PC-9 (cell line): ENCODE results near the gene MKKS. TPM values are rescaled to one million over a fixed set of nuclear protein-coding genes. Genes with fewer than 3 reads are reported as not detected.

ENCODE experiments used
- BruUV-seq: library from RNA; stranded (reverse); fragments of 400-500 nt; replicated peaks from 2 replicates; lab custom pipeline; 2021; lab: Mats Ljungman, UMichigan
- CTCF ChIA-PET: fragments of 300-600 bp; sonication (Branson Sonifier 250); formaldehyde crosslinking; loops from one replicate; lab custom pipeline; 2022; ENCODE audit warnings: antibody characterized with exemption; lab: Charles Lee
- POLR2A ChIA-PET: fragments of 300-600 bp; sonication (Branson Sonifier 250); formaldehyde crosslinking; loops from one replicate; lab custom pipeline; 2022; ENCODE audit warnings: antibody characterized with exemption; ENCODE audit not compliant: unreplicated experiment; lab: Charles Lee
- DNase-seq, 2 experiments: peaks; one replicate each; pipeline versions ENCODE4 v3.0.0 to v3.0.0-alpha.2; 2015 to 2022; ENCODE audit warnings: mixed read lengths in 1 of 2
- H2AFZ ChIP-seq: fragments of 200-600 bp; sonication (generic); 2 replicates; pipeline ENCODE4 v1.8.1; 2017; ENCODE audit warnings: antibody characterized with exemption
- H3F3A ChIP-seq: fragments of 200-600 bp; sonication (generic); 2 replicates; pipeline ENCODE4 v1.8.1; 2017; ENCODE audit warnings: antibody characterized with exemption, mild to moderate bottlenecking, low read depth; ENCODE audit not compliant: insufficient read depth
- H3K27ac ChIP-seq: fragments of 200-600 bp; sonication (generic); 2 replicates; pipeline ENCODE4 v1.6.1; 2016; ENCODE audit warnings: mixed run types
- H3K27me3 ChIP-seq: fragments of 200-600 bp; sonication (generic); 2 replicates; pipeline ENCODE4 v1.6.1; 2016; ENCODE audit warnings: low read depth, mixed run types; ENCODE audit not compliant: insufficient read depth
- H3K36me3 ChIP-seq: fragments of 200-600 bp; sonication (generic); 2 replicates; pipeline ENCODE4 v1.6.1; 2016; ENCODE audit warnings: low read depth, mixed run types
- H3K4me1 ChIP-seq: fragments of 200-600 bp; sonication (generic); replicated peaks from 2 replicates; pipeline ENCODE4 v1.6.1; 2016; ENCODE audit warnings: mixed run types; ENCODE audit not compliant: insufficient read depth
- H3K4me2 ChIP-seq: fragments of 200-600 bp; sonication (generic); 2 replicates; pipeline ENCODE4 v1.6.1; 2017; ENCODE audit warnings: mixed run types
- H3K4me3 ChIP-seq: fragments of 200-600 bp; sonication (generic); 2 replicates; pipeline ENCODE4 v1.6.1; 2016; ENCODE audit warnings: mixed run types
- H3K79me2 ChIP-seq: fragments of 200-600 bp; sonication (generic); 2 replicates; pipeline ENCODE4 v1.6.1; 2017; ENCODE audit warnings: low read depth, mixed run types
- H3K9me2 ChIP-seq: fragments of 200-600 bp; sonication (generic); 2 replicates; pipeline ENCODE4 v1.8.1; 2017; ENCODE audit warnings: mild to moderate bottlenecking; ENCODE audit not compliant: insufficient read depth
- H3K9me3 ChIP-seq: fragments of 200-600 bp; sonication (generic); 2 replicates; pipeline ENCODE4 v1.8.1; 2016; ENCODE audit warnings: low read depth; ENCODE audit not compliant: insufficient read depth
- H4K20me1 ChIP-seq: fragments of 200-600 bp; sonication (generic); 2 replicates; pipeline ENCODE4 v1.8.1; 2017; ENCODE audit not compliant: insufficient read depth
- CTCF ChIP-seq: fragments of 200-600 bp; sonication (generic); conservative IDR thresholded peaks from 2 replicates; pipeline ENCODE4 v1.6.1; 2017; ENCODE audit warnings: mixed run types, antibody characterized with exemption, mild to moderate bottlenecking, moderate library complexity
- EZH2 ChIP-seq: fragments of 200-600 bp; sonication (generic); IDR thresholded peaks from 2 replicates; pipeline ENCODE4 v1.8.0; 2017; ENCODE audit warnings: antibody characterized with exemption, low read depth
- intact Hi-C: fragments of 100-400 bp; cut with micrococcal nuclease; formaldehyde crosslinking; loops from one replicate; pipeline ENCODE4 v1.10.0; 2022; ENCODE audit not compliant: unreplicated experiment
- total RNA-seq: library from RNA; stranded (reverse); gene quantifications from 2 replicates; pipeline ENCODE4 v1.2.3, GENCODE V29; 2021

The MKKS gene
- total RNA-seq, 1 experiment from 2014 or later, result 15.2 TPM

- no peaks in the 10 kb centered on the region; the same call in 1 of the 2 replicates for H3F3A ChIP-seq
- no peaks in the 10 kb centered on the region for H3K27me3 ChIP-seq
- no peaks in the 10 kb centered on the region for H3K79me2 ChIP-seq
- no peak for DNase-seq
- CTCF ChIA-PET, result no interaction called here
- no peaks in the 10 kb centered on the region for H3K9me2 ChIP-seq
- POLR2A ChIA-PET, result no interaction called here
- no peaks in the 10 kb centered on the region for H3K36me3 ChIP-seq
- no peaks in the 10 kb centered on the region for H4K20me1 ChIP-seq
- BruUV-seq, result no TSS peak
- H3K4me1 ChIP-seq, result peaks cover 17% of the 10 kb centered on the region
- no peak for TF ChIP-seq EZH2
- TF ChIP-seq CTCF, result no peak
- H3K27ac ChIP-seq, result no peak overlapping the region
- H3K4me3 ChIP-seq, result no peak overlapping the region
- H2AFZ ChIP-seq, result no peak overlapping the region
- intact Hi-C loops, result no loop called here
- no peaks in the 10 kb centered on the region for H3K9me3 ChIP-seq
- H3K4me2 ChIP-seq, result no peak overlapping the region
Observed at GRCh38 chr20:10367693-10367942, 66.4 kb downstream of the MKKS start.

GRCh38 chr20:10366898-10367692, 66.9 kb downstream of the MKKS start:
- Histone ChIP-seq H3K4me2 (no peak overlapping the region), H3K4me3 (no peak overlapping the region), H3K36me3 (no peaks in the 10 kb centered on the region), H4K20me1 (no peaks in the 10 kb centered on the region), H3K27ac (no peak overlapping the region), H3K27me3 (no peaks in the 10 kb centered on the region), H3K9me3 (no peaks in the 10 kb centered on the region), H3F3A (no peaks in the 10 kb centered on the region; the same call in 1 of the 2 replicates), H3K9me2 (no peaks in the 10 kb centered on the region), H2AFZ (no peak overlapping the region), H3K4me1 (peaks cover 17% of the 10 kb centered on the region), H3K79me2 (no peaks in the 10 kb centered on the region)
- intact Hi-C loops, result no loop called here
- TF ChIP-seq EZH2 (no peak), CTCF (no peak)
- ChIA-PET POLR2A (interaction anchor here (0.5 kb wide), 1 partner anchor 107 kb away, joined by 3 read pairs; no protein-coding TSS in a partner anchor), CTCF (no interaction called here)
- DNase-seq, result no peak
- no TSS peak for BruUV-seq

GRCh38 chr20:10362674-10363073, 71.3 kb downstream of the MKKS start:
- no peak overlapping the region for H3K27ac ChIP-seq
- no peaks in the 10 kb centered on the region for H3K36me3 ChIP-seq
- H3K4me2 ChIP-seq, result no peak overlapping the region
- no TSS peak for BruUV-seq
- CTCF ChIA-PET, result no interaction called here
- TF ChIP-seq EZH2 (no peak), CTCF (no peak)
- no peaks in the 10 kb centered on the region for H3K4me1 ChIP-seq
- no peak overlapping the region for H3K4me3 ChIP-seq
- H3K9me3 ChIP-seq, result no peaks in the 10 kb centered on the region
- no peaks in the 10 kb centered on the region for H4K20me1 ChIP-seq
- H3K9me2 ChIP-seq, result no peaks in the 10 kb centered on the region
- H3K79me2 ChIP-seq, result no peaks in the 10 kb centered on the region
- H3K27me3 ChIP-seq, result no peaks in the 10 kb centered on the region
- POLR2A ChIA-PET, result no interaction called here
- H3F3A ChIP-seq, result no peaks in the 10 kb centered on the region
- intact Hi-C loops, result no loop called here
- no peak for DNase-seq
- H2AFZ ChIP-seq, result no peak overlapping the region
